NB4 (cell line): ENCODE results near the gene LYPD8.

Source experiments
- MYC ChIP-seq: IDR thresholded peaks from 2 replicates; pipeline ENCODE4 v1.6.1; 2011; ENCODE audit warnings: low read depth, low read length
- POLR2A ChIP-seq: IDR thresholded peaks from 2 replicates; pipeline ENCODE4 v1.6.1; 2011; ENCODE audit warnings: mild to moderate bottlenecking; ENCODE audit not compliant: insufficient read length; ENCODE audit errors: extremely low read depth
- TF ChIP-seq, protein P1 (sequence below): IDR thresholded peaks from one replicate; pipeline ENCODE4 v1.5.1; 2012; ENCODE audit warnings: low read depth, low read length
- TF ChIP-seq, protein P2 (sequence below): IDR thresholded peaks from 2 replicates; pipeline ENCODE4 v1.6.1; 2011; ENCODE audit warnings: low read depth, low read length

DNA sequence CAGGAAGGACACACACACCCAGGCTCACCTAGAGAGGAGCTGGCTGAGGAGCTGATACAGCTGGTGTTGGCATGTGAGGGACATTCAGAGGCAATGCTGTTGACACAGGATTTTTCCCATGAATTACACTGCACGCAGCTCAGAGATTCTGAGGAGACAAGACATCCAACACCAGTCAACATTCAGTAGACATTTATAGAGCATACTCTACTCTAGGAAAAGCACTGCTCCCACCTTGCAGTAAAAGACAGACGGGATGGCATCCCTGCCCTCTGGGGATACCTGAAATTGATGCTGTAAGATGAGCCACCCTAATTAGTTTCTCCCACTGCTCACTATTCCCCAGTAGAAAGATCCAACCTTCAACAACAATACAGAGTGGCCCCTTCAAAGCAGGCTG is 5.1 kb downstream of the LYPD8 start:
- TF ChIP-seq POLR2A (no peak), MYC (no peak)
- TF ChIP-seq, protein P1, sequence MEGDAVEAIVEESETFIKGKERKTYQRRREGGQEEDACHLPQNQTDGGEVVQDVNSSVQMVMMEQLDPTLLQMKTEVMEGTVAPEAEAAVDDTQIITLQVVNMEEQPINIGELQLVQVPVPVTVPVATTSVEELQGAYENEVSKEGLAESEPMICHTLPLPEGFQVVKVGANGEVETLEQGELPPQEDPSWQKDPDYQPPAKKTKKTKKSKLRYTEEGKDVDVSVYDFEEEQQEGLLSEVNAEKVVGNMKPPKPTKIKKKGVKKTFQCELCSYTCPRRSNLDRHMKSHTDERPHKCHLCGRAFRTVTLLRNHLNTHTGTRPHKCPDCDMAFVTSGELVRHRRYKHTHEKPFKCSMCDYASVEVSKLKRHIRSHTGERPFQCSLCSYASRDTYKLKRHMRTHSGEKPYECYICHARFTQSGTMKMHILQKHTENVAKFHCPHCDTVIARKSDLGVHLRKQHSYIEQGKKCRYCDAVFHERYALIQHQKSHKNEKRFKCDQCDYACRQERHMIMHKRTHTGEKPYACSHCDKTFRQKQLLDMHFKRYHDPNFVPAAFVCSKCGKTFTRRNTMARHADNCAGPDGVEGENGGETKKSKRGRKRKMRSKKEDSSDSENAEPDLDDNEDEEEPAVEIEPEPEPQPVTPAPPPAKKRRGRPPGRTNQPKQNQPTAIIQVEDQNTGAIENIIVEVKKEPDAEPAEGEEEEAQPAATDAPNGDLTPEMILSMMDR: no peak
- TF ChIP-seq, protein P2, sequence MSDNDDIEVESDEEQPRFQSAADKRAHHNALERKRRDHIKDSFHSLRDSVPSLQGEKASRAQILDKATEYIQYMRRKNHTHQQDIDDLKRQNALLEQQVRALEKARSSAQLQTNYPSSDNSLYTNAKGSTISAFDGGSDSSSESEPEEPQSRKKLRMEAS: no peak
